Activated CD4-positive, alpha-beta memory T cell treated with anti-CD3 and anti-CD28 coated beads for 36 hours (primary cell): ENCODE data around the gene ODAD2. TPM values are rescaled to one million over a fixed set of nuclear protein-coding genes. Genes with fewer than 3 reads are reported as not detected.
A peak's percentile ranks its signal among the peaks of the same experiment; 100 is the strongest.

Source experiments
- CTCF ChIA-PET: fragments of 350-600 bp; sonication (Branson Sonifier 250); formaldehyde crosslinking; loops from one replicate; lab custom pipeline; 2021; ENCODE audit warnings: antibody characterized with exemption, inconsistent platforms; lab: Charles Lee
- POLR2A ChIA-PET: fragments of 350-600 bp; sonication (Branson Sonifier 250); formaldehyde crosslinking; loops from one replicate; lab custom pipeline; 2021; ENCODE audit warnings: antibody characterized with exemption; lab: Charles Lee
- DNase-seq: peaks from one replicate; pipeline ENCODE4 v3.0.0-alpha.2; 2020
- H3K27ac Mint-ChIP-seq: one replicate; pipeline ENCODE4 v1.8.0; 2021; ENCODE audit warnings: mixed read lengths
- H3K27me3 Mint-ChIP-seq: one replicate; pipeline ENCODE4 v1.8.0; 2021; ENCODE audit warnings: mixed read lengths
- H3K36me3 Mint-ChIP-seq: one replicate; pipeline ENCODE4 v1.8.0; 2021; ENCODE audit warnings: mixed read lengths
- H3K4me1 Mint-ChIP-seq: one replicate; pipeline ENCODE4 v1.8.0; 2021; ENCODE audit warnings: low read depth, mixed read lengths
- H3K4me3 Mint-ChIP-seq: one replicate; pipeline ENCODE4 v1.8.0; 2021; ENCODE audit warnings: mild to moderate bottlenecking, mixed read lengths
- H3K9me3 Mint-ChIP-seq: one replicate; pipeline ENCODE4 v1.8.0; 2021; ENCODE audit warnings: mixed read lengths
- intact Hi-C: fragments of 100-400 bp; cut with micrococcal nuclease; formaldehyde crosslinking; loops from one replicate; pipeline ENCODE4 v1.15.1; 2023
- total RNA-seq, 2 experiments: library from RNA; stranded (reverse); gene quantifications; one replicate each; pipeline ENCODE4 v1.2.3, GENCODE V29; 2021

Gene ODAD2
- total RNA-seq, 2 experiments from 2014 or later, result 0.10 TPM; not detected in 1

DNA sequence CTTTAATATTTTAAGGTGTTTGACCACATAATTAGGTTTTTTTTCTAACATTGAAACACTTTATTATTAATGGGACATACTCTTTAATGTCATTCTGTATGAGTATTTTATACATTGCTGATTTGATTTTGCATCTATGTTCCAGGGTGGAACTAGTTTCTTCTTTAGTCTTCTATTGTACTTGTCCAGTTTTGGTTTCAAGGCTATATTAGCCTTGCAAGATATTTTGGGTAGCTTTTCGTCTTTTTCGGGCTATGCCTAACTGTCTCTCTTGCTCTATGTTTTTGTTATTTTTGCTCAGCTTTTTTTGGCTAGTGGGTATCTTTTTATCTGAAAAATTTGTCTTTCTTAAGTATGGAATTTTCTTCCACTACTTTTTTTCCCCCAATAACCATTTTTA, 214.6 kb downstream of the ODAD2 start:
- no peak for DNase-seq
- Mint-ChIP-seq H3K27ac (no peak overlapping the region), H3K36me3 (no peaks in the 10 kb centered on the region), H3K4me3 (no peak overlapping the region), H3K4me1 (no peaks in the 10 kb centered on the region), H3K9me3 (no peaks in the 10 kb centered on the region), H3K27me3 (peaks cover 13% of the 10 kb centered on the region)
- intact Hi-C loops, result no loop called here
- ChIA-PET CTCF (interaction anchor here (0.6 to 1.6 kb wide), 6 partner anchors 14 to 457 kb away, joined by 3 to 9 read pairs (median 3); no protein-coding TSS in a partner anchor), POLR2A (no interaction called here)

DNA sequence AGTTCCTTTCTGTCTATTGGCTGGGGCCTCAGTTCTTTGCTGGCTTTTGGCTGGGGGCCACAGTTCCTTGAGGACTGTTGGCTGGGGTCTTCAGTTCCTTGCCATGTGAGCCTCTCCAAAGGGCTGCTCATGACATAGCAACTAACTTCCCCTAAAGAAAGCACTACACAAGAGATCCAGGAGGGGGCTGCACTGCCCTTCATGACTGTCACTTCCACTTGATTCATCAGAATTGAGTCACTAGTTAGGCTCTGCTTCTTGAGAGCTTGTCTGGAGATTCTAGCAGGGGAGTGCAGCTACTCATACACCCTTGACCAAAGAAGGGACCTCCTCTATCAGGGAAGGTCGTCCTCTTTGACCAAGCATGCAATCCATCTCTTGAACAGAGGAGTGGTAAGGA, 215.2 kb downstream of the ODAD2 start:
- intact Hi-C loops, result loop anchor here (1.0 kb wide), 1 partner anchor 396 kb away; no protein-coding TSS in a partner anchor
- H3K27ac Mint-ChIP-seq, result no peak overlapping the region

DNA sequence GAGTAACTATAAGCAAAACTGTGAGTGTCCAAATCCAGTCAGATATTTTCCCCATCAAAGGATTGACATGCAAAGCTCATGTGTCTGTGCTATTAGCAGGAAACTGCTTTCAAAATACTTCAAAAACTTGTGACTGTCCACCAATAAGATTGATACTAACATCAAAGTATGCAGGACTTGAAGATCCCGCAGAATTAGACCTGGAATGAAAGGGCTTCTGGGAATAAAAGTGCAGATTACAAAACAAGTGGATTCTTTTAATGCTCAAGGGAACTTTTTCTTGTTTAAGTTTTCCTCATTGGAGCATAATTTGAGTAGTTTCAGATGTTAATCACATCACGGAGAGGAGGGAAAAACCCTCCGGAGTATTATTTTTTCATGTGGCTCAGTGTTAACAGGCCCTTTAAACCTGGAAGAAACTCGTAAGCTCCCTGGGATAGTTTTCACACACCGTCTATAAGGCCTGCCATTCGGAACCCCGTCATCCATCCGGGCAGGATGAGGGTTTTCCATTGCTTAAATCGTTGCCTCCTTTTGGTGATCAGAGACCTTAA, 219.3 kb downstream of the ODAD2 start:
- no peaks in the 10 kb centered on the region for H3K9me3 Mint-ChIP-seq
- ChIA-PET POLR2A (no interaction called here), CTCF (interaction anchor here (0.9 kb wide), 1 partner anchor 363 kb away, joined by 3 read pairs; no protein-coding TSS in a partner anchor)
- H3K36me3 Mint-ChIP-seq, result no peaks in the 10 kb centered on the region
- no peak for DNase-seq
- no peak overlapping the region for H3K4me3 Mint-ChIP-seq
- no peaks in the 10 kb centered on the region for H3K4me1 Mint-ChIP-seq
- intact Hi-C loops, result no loop called here
- no peak overlapping the region for H3K27ac Mint-ChIP-seq
- H3K27me3 Mint-ChIP-seq, result peaks cover 33% of the 10 kb centered on the region

More for the DNA sequence above, 215.2 kb downstream of the ODAD2 start:
- H3K36me3 Mint-ChIP-seq, result no peaks in the 10 kb centered on the region
- peak; percentile 47 for DNase-seq
- peaks cover 12% of the 10 kb centered on the region for H3K27me3 Mint-ChIP-seq
- no peaks in the 10 kb centered on the region for H3K9me3 Mint-ChIP-seq
- POLR2A ChIA-PET, result no interaction called here
- CTCF ChIA-PET, result interaction anchor here (0.6 to 1.6 kb wide), 6 partner anchors 14 to 458 kb away, joined by 3 to 9 read pairs (median 3); no protein-coding TSS in a partner anchor
- no peaks in the 10 kb centered on the region for H3K4me1 Mint-ChIP-seq
- H3K4me3 Mint-ChIP-seq, result no peak overlapping the region

DNA sequence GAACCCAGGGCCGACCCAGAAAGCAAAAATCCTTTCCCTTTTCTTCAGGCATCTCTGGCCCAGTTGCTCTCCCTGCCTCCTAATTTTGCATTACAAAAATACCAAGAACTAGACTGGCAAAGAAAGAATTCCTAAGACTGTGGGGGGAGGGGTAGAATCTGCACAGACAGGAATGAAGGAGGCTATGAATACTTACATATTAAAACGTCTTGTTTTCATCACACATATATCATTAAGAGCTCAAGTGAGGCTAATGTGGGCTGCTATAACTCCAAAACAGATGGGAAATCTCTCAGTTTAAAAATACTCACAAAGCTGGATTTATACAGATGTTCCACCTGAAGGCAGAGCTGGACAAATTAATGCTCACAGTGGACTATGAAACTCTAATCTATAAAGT, 224.0 kb downstream of the ODAD2 start:
- DNase-seq, result no peak
- no peak overlapping the region for H3K4me3 Mint-ChIP-seq
- intact Hi-C loops, result no loop called here
- no peak overlapping the region for H3K27ac Mint-ChIP-seq
- ChIA-PET POLR2A (no interaction called here), CTCF (no interaction called here)
- no peaks in the 10 kb centered on the region for H3K4me1 Mint-ChIP-seq
- H3K27me3 Mint-ChIP-seq, result peaks cover 45% of the 10 kb centered on the region
- H3K9me3 Mint-ChIP-seq, result no peaks in the 10 kb centered on the region
- no peaks in the 10 kb centered on the region for H3K36me3 Mint-ChIP-seq

DNA sequence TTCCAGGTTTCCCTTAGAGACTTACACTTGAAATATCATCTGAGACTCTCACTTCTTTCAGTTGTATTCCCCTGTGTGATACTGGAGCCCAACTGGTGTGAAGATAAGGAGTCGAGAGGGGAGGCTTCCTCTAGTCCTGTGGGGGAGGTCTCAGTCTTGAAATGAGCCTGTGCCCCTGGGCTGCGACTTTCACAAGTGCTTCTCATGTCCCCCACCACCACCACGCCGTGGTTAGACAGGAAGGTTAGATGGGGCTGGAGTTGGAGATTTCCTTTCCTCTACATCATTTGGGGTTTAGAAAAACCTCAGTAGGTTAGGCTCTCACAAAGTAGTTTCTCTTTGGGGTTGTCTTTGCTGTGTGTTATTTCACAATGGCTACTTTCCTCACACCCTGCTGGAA, 227.6 kb downstream of the ODAD2 start:
- Mint-ChIP-seq H3K27me3 (peaks cover 30% of the 10 kb centered on the region), H3K4me1 (no peaks in the 10 kb centered on the region), H3K36me3 (no peaks in the 10 kb centered on the region), H3K9me3 (no peaks in the 10 kb centered on the region), H3K4me3 (no peak overlapping the region), H3K27ac (no peak overlapping the region)
- POLR2A ChIA-PET, result no interaction called here
- intact Hi-C loops, result no loop called here
- CTCF ChIA-PET, result no interaction called here
- DNase-seq, result peak; percentile 22

DNA sequence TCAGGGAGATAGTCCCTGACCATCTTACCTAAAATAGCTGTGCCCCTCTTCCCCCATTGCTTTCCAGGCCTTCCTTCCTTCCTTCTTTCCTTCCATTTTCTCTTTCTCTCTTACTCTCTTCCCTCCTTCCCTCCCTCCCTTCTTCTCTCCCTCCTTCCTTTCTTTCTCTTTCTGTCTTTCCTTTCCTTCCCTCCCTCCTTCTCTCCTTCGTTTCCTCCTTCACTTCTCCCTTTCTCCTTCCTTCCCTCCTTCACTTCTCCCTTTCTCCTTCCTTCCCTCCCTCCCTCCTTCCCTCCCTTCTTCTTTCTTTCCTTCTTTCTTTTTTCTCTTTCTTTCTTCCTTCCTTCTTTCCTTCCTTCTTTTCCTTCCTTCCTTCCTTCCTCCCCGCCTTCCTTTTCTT, 228.7 kb downstream of the ODAD2 start:
- CTCF ChIA-PET, result no interaction called here
- Mint-ChIP-seq H3K36me3 (no peaks in the 10 kb centered on the region), H3K27ac (no peak overlapping the region), H3K4me3 (no peak overlapping the region), H3K27me3 (peaks cover 28% of the 10 kb centered on the region), H3K4me1 (no peaks in the 10 kb centered on the region), H3K9me3 (no peaks in the 10 kb centered on the region)
- no peak for DNase-seq
- POLR2A ChIA-PET, result no interaction called here
- intact Hi-C loops, result no loop called here
